H1 (cell line): Measurements from ENCODE around the gene RPTOR.

Source experiments
- EZH2 ChIP-seq: fragments of 200-600 bp; sonication (generic); IDR thresholded peaks from 2 replicates; pipeline ENCODE4 v1.7.1; 2012; ENCODE audit warnings: low read depth, mild to moderate bottlenecking, moderate library complexity, low read length, inconsistent platforms; ENCODE audit not compliant: severe bottlenecking
- POLR2AphosphoS5 ChIP-seq: IDR thresholded peaks from 2 replicates; pipeline ENCODE4 v1.6.1; 2011; ENCODE audit warnings: low read depth, low read length
- RFX5 ChIP-seq: IDR thresholded peaks from 2 replicates; pipeline ENCODE4 v1.6.1; 2011; ENCODE audit warnings: low read depth, low read length, improper control_type of control experiment, borderline replicate concordance
- RXRA ChIP-seq: IDR thresholded peaks from 2 replicates; pipeline ENCODE4 v1.6.1; 2011; ENCODE audit warnings: low read depth, mild to moderate bottlenecking, low read length, moderate library complexity; ENCODE audit not compliant: insufficient read depth
- TAF1 ChIP-seq: IDR thresholded peaks from 2 replicates; pipeline ENCODE4 v1.6.1; 2011; ENCODE audit warnings: mild to moderate bottlenecking, low read depth, low read length
- YY1 ChIP-seq: IDR thresholded peaks from 2 replicates; pipeline ENCODE4 v1.6.1; 2011; ENCODE audit warnings: low read depth, mild to moderate bottlenecking, low read length
- TF ChIP-seq, protein P1 (sequence below), 3 experiments: IDR thresholded peaks; 1 replicate in 2 of 3; 2 replicates in 1 of 3; pipeline versions ENCODE4 v1.5.1 to v1.6.1; 2011; ENCODE audit warnings: low read length in 3 of 3, mild to moderate bottlenecking in 3 of 3, inconsistent platforms in 2 of 3, low read depth in 1 of 3, moderate library complexity in 1 of 3; ENCODE audit not compliant: insufficient read depth in 1 of 3; ENCODE audit errors: control extremely low read depth in 1 of 3
- TF ChIP-seq, protein P2 (sequence below): IDR thresholded peaks from 2 replicates; pipeline ENCODE4 v1.6.1; 2012; ENCODE audit warnings: low read length, inconsistent platforms
- TF ChIP-seq, protein P3 (sequence below): IDR thresholded peaks from 2 replicates; pipeline ENCODE4 v1.6.1; 2012; ENCODE audit warnings: inconsistent platforms

DNA sequence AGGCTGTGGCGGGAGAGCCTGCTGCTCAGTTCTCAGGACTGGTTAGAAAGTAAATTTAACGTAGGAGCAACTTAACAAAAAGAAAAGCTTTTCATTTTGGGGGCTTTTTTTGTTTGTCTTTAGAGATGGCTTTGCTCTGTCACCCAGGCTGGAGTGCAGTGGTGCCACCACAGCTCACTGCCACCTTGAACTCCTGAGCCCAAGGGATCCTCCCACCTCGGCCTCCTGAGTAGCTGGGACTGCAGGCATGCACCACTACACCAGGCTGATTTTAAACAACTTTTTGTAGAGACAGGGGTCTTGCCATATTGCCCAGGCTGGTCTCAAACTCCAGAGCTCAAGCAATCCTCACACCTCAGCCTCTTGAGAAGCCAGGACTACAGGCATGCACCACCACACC lies 205.0 kb downstream of the RPTOR start:
- TF ChIP-seq, protein P1, sequence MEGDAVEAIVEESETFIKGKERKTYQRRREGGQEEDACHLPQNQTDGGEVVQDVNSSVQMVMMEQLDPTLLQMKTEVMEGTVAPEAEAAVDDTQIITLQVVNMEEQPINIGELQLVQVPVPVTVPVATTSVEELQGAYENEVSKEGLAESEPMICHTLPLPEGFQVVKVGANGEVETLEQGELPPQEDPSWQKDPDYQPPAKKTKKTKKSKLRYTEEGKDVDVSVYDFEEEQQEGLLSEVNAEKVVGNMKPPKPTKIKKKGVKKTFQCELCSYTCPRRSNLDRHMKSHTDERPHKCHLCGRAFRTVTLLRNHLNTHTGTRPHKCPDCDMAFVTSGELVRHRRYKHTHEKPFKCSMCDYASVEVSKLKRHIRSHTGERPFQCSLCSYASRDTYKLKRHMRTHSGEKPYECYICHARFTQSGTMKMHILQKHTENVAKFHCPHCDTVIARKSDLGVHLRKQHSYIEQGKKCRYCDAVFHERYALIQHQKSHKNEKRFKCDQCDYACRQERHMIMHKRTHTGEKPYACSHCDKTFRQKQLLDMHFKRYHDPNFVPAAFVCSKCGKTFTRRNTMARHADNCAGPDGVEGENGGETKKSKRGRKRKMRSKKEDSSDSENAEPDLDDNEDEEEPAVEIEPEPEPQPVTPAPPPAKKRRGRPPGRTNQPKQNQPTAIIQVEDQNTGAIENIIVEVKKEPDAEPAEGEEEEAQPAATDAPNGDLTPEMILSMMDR (IDR thresholded peaks at IDR 0.05; ENCODE audit: control extremely low read depth in 1 of 3, insufficient read depth in 1 of 3, low read depth in 1 of 3, low read length in 3 of 3) = no peak
- TF ChIP-seq EZH2 (no peak), TAF1 (no peak), POLR2AphosphoS5 (no peak), YY1 (no peak), RXRA (no peak), RFX5 (no peak)
- TF ChIP-seq, protein P2, sequence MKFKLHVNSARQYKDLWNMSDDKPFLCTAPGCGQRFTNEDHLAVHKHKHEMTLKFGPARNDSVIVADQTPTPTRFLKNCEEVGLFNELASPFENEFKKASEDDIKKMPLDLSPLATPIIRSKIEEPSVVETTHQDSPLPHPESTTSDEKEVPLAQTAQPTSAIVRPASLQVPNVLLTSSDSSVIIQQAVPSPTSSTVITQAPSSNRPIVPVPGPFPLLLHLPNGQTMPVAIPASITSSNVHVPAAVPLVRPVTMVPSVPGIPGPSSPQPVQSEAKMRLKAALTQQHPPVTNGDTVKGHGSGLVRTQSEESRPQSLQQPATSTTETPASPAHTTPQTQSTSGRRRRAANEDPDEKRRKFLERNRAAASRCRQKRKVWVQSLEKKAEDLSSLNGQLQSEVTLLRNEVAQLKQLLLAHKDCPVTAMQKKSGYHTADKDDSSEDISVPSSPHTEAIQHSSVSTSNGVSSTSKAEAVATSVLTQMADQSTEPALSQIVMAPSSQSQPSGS = no peak
- TF ChIP-seq, protein P3, sequence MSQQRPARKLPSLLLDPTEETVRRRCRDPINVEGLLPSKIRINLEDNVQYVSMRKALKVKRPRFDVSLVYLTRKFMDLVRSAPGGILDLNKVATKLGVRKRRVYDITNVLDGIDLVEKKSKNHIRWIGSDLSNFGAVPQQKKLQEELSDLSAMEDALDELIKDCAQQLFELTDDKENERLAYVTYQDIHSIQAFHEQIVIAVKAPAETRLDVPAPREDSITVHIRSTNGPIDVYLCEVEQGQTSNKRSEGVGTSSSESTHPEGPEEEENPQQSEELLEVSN = no peak
